Activated naive CD4-positive, alpha-beta T cell treated with anti-CD3 and anti-CD28 coated beads, Interleukin-2, amount 50 U/mL, for 72 hours (primary cell): Measurements from ENCODE around the gene CASP5. TPM values are rescaled to one million over a fixed set of nuclear protein-coding genes. Genes with fewer than 3 reads are reported as not detected.
"Not testable (repeated sequence)": the region's sequence is repeated elsewhere in the genome, so short reads cannot be mapped to it uniquely, and the experiment has no call there.

Experiments used
- ATAC-seq, 2 donors: fragments of 150-1000 bp; cut with Tn5 transposase; 2 replicates each; pipeline ENCODE4 v1.10.0; 2021; ENCODE audit warnings: mild to moderate bottlenecking in 2 of 2, moderate library complexity in 2 of 2
- DNase-seq, 2 donors: peaks; one replicate each; pipeline ENCODE4 v3.0.0; 2021 to 2022; ENCODE audit warnings: low spot score in 2 of 2
- H3K27ac Mint-ChIP-seq, 2 donors: one replicate each; pipeline ENCODE4 v1.8.0; 2022; ENCODE audit warnings: mild to moderate bottlenecking in 2 of 2, mixed read lengths in 2 of 2
- H3K36me3 Mint-ChIP-seq, 2 donors: one replicate each; pipeline ENCODE4 v1.8.0; 2022; ENCODE audit warnings: mixed read lengths in 2 of 2
- H3K9me3 Mint-ChIP-seq, 2 donors: one replicate each; pipeline ENCODE4 v1.8.0; 2022; ENCODE audit warnings: mixed read lengths in 2 of 2
- total RNA-seq, 2 donors: library from RNA; stranded (reverse); gene quantifications; one replicate each; pipeline ENCODE4 v1.2.3, GENCODE V29; 2022

CASP5 gene
- total RNA-seq, 2 donors from 2014 or later, result not detected

GRCh38 chr11:105042178-105042577 lies 19.2 kb upstream of the CASP5 start:
- H3K36me3 Mint-ChIP-seq, result peaks cover 29 to 35% of the 10 kb centered on the region in 2 donors

GRCh38 chr11:105040703-105041102 lies 17.7 kb upstream of the CASP5 start:
- Mint-ChIP-seq H3K9me3 (peaks cover 5 to 14% of the 10 kb centered on the region in 2 donors), H3K36me3 (peaks cover 35 to 36% of the 10 kb centered on the region in 2 donors), H3K27ac (no peak overlapping the region)
- ATAC-seq (no peak), DNase-seq (no peak)

More at GRCh38 chr11:105042178-105042577, 19.2 kb upstream of the CASP5 start:
- no peak overlapping the region for H3K27ac Mint-ChIP-seq
- peaks cover 5 to 8% of the 10 kb centered on the region in 2 donors for H3K9me3 Mint-ChIP-seq
- DNase-seq (no peak), ATAC-seq (no peak)

GRCh38 chr11:105034813-105035620 lies 12.0 kb upstream of the CASP5 start, which contains the start of gene CASP1:
Gene CASP1, minus strand, starts transcription at chr11:105035144. Its CDS starts 31 bp downstream, at chr11:105035113.
- peaks cover 5 to 14% of the 10 kb centered on the region in 2 donors for H3K9me3 Mint-ChIP-seq
- peaks cover 19 to 28% of the 10 kb centered on the region in 2 donors for H3K36me3 Mint-ChIP-seq
- peak in 1 of 2 donors; percentile 27 for DNase-seq
- peak within 1 kb of the TSS; percentile 87 to 94 for H3K27ac Mint-ChIP-seq
- peak; percentile 80 to 84 for ATAC-seq

GRCh38 chr11:105034388-105034787 lies 11.4 kb upstream of the CASP5 start:
- Mint-ChIP-seq H3K27ac (peak overlapping the region; percentile 87 to 94), H3K36me3 (peaks cover 20 to 23% of the 10 kb centered on the region in 2 donors), H3K9me3 (peaks cover 5 to 14% of the 10 kb centered on the region in 2 donors)
- DNase-seq, ATAC-seq: not testable (repeated sequence)

- no peak for DNase-seq
- Mint-ChIP-seq H3K36me3 (peaks cover 23 to 26% of the 10 kb centered on the region in 2 donors), H3K9me3 (peaks cover 5 to 14% of the 10 kb centered on the region in 2 donors), H3K27ac (peak overlapping the region in 1 of 2 donors; percentile 94)
- ATAC-seq, result peak in 1 of 2 donors; percentile 34
Observed at GRCh38 chr11:105033781-105034180, 10.8 kb upstream of the CASP5 start.

- Mint-ChIP-seq H3K27ac (peak overlapping the region; percentile 38 to 94), H3K9me3 (peaks cover 5 to 11% of the 10 kb centered on the region in 2 donors), H3K36me3 (peaks cover 21 to 27% of the 10 kb centered on the region in 2 donors)
- DNase-seq (peak in 1 of 2 donors; percentile 61), ATAC-seq (peak; percentile 43 to 86)
Observed at GRCh38 chr11:105033343-105033742, 10.4 kb upstream of the CASP5 start.

- DNase-seq, result no peak
- Mint-ChIP-seq H3K36me3 (peaks cover 15 to 21% of the 10 kb centered on the region in 2 donors), H3K9me3 (peaks cover 0 to 6% of the 10 kb centered on the region in 2 donors), H3K27ac (peak overlapping the region in 1 of 2 donors; percentile 10)
- ATAC-seq, result no peak
Observed at GRCh38 chr11:105032495-105032894, 9.5 kb upstream of the CASP5 start.

- Mint-ChIP-seq H3K27ac (peak overlapping the region; percentile 6 to 31), H3K36me3 (peaks cover 16 to 22% of the 10 kb centered on the region in 2 donors), H3K9me3 (no peaks in the 10 kb centered on the region)
- no peak for ATAC-seq
- DNase-seq, result no peak
Observed at GRCh38 chr11:105027678-105028077, 4.7 kb upstream of the CASP5 start.

GRCh38 chr11:105024394-105024793 lies 1.4 kb upstream of the CASP5 start:
- Mint-ChIP-seq H3K27ac (no peak overlapping the region), H3K36me3 (peaks cover 11 to 18% of the 10 kb centered on the region in 2 donors), H3K9me3 (no peaks in the 10 kb centered on the region)
- no peak for DNase-seq
- ATAC-seq, result no peak

GRCh38 chr11:105022527-105022926 lies 441 bp downstream of the CASP5 start:
- no peak for ATAC-seq
- H3K9me3 Mint-ChIP-seq, result no peaks in the 10 kb centered on the region
- H3K27ac Mint-ChIP-seq, result no peak overlapping the region
- peaks cover 9 to 11% of the 10 kb centered on the region in 2 donors for H3K36me3 Mint-ChIP-seq
- DNase-seq, result no peak

DNA sequence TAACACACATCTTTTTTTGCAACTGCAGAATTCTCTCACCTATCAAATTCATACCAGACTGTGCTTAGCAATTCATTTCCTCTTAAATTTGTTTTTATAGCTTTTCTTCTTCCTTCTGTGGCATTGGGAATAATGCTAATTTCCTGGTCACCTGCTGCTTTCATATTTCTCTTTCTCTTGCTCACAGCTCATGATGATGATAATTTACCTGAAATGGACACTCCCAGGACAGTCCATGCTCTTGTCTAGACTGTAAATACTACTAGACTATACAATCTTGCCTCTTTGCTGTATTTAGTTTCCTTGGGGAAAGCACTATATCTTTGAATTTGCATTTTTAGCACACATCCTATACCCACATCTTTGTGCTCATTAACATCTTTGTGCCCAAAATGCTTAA lies 15.5 kb downstream of the CASP5 start:
- Mint-ChIP-seq H3K9me3 (no peaks in the 10 kb centered on the region), H3K36me3 (no peaks in the 10 kb centered on the region), H3K27ac (no peak overlapping the region)
- ATAC-seq (no peak), DNase-seq (no peak)

DNA sequence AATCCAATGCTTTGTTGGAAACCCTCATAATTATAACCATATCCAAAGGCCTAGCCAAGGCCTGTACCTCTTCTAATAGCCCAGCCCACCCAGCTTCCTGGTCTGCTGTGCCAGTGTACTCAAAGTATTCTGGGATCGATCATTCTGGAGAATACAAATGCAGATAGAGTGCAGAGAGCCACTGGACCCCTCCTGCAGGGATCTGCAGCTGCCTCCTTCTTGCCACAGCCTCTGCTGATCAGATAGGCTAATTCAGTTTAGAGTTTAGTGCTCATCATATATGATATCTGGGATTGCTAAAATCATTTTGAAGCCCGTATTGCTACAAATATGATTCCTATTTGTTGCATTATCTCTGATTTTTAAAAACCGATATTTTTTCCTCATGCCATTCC lies 17.5 kb downstream of the CASP5 start:
- Mint-ChIP-seq H3K9me3 (no peaks in the 10 kb centered on the region), H3K27ac (no peak overlapping the region), H3K36me3 (no peaks in the 10 kb centered on the region)
- DNase-seq, result no peak
- no peak for ATAC-seq

- no peak overlapping the region for H3K27ac Mint-ChIP-seq
- no peaks in the 10 kb centered on the region for H3K9me3 Mint-ChIP-seq
- no peak for DNase-seq
- no peak for ATAC-seq
- H3K36me3 Mint-ChIP-seq, result no peaks in the 10 kb centered on the region
Observed at GRCh38 chr11:105004021-105004420, 18.9 kb downstream of the CASP5 start.

DNA sequence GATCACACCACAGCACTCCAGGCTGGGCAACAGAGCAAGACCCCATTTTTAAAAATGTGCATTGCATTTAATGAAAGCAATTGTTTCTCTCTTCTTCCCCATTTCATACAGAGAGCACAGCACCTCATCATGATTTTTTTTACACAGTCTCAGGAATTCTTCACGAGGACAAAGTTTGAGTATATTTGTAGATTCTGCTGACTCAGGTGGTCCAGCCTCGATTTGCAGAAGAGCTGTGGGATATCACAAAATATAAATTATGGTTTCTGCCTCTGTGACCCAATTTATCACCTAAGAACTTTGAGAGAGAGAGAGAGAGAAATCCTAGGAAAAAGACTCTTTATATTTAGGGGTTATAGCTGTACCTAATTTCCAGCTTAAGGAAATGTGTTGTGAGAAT lies 19.8 kb downstream of the CASP5 start:
- ATAC-seq, result no peak
- no peaks in the 10 kb centered on the region for H3K9me3 Mint-ChIP-seq

DNA sequence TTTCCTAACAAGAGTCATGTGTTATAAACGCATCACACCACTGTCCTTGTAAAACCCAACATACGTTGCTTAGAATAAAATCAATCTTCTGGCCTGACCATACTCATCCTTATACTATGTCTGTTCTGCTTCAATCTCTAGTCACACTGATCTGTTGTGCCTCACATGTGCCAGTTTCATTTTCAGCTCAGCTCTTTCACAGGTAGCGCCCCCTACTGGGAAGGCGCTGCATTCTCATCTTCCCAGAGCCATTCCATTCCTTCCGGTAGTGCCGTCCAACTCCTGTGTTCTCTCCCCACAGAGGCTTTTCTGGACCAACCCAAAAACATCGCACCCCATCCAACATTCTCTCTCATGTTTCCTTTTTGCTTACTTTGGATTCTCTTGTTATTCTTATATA lies 22.2 kb downstream of the CASP5 start:
- DNase-seq, result peak; percentile 58 to 73
- no peak overlapping the region for H3K27ac Mint-ChIP-seq
- H3K9me3 Mint-ChIP-seq, result no peaks in the 10 kb centered on the region
- ATAC-seq, result peak; percentile 65 to 93
- no peaks in the 10 kb centered on the region for H3K36me3 Mint-ChIP-seq

More for the DNA sequence above, 19.8 kb downstream of the CASP5 start:
- Mint-ChIP-seq H3K27ac (no peak overlapping the region), H3K36me3 (no peaks in the 10 kb centered on the region)
- no peak for DNase-seq

DNA sequence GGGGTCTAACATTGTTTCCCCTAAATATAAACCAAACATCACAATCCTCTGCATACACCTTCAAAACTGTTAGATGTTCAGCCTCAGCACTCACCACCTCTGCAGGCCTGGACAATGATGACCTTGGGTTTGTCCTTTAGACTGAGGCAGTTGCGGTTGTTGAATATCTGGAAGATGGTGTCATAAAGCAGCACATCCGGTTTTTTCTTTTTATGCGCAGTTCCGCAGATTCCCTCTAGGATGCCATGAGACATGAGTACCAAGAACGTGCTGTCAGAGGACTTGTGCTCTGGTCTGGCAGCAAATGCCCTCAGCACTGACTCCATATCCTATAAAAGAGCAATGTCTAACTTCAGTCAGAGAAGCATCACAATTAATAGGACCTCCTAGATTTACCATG lies 22.8 kb downstream of the CASP5 start:
- DNase-seq, result peak in 1 of 2 donors; percentile 5
- ATAC-seq, result peak in 1 of 2 donors; percentile 16
- H3K9me3 Mint-ChIP-seq, result no peaks in the 10 kb centered on the region

DNA sequence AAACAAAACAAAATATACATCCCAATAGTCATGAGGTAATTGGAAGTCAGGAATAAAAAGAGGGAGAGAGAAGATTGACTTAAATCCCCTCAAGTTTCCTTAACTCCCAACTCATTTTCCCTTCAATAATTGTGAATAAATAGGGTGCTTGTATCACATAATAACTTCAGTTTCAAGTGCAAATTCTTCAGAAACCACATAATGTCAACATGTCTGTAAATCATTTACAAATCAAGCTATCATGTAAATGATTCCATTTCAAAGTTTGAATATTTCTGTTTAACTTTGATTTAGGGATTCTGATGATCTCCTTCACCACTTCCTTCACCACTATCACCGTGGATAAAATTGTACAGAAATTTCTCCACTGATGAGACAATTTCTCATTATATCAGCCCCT lies 23.2 kb downstream of the CASP5 start:
- Mint-ChIP-seq H3K27ac (no peak overlapping the region), H3K36me3 (no peaks in the 10 kb centered on the region), H3K9me3 (peaks cover under 1 to 1% of the 10 kb centered on the region in 2 donors)
- ATAC-seq, result no peak
- no peak for DNase-seq

More for the DNA sequence above, 22.8 kb downstream of the CASP5 start:
- Mint-ChIP-seq H3K36me3 (no peaks in the 10 kb centered on the region), H3K27ac (no peak overlapping the region)
